NCI-H1092 treated with DMSO at 0.1 percent for 48 hours (cell line): Measurements from ENCODE around the gene UBXN4.
"Not testable (repeated sequence)": the region's sequence is repeated elsewhere in the genome, so short reads cannot be mapped to it uniquely, and the experiment has no call there.

Source experiments
- DNase-seq: peaks from one replicate; lab custom pipeline; 2025; lab: John Stamatoyannopoulos, UW

UBXN4 gene

DNA sequence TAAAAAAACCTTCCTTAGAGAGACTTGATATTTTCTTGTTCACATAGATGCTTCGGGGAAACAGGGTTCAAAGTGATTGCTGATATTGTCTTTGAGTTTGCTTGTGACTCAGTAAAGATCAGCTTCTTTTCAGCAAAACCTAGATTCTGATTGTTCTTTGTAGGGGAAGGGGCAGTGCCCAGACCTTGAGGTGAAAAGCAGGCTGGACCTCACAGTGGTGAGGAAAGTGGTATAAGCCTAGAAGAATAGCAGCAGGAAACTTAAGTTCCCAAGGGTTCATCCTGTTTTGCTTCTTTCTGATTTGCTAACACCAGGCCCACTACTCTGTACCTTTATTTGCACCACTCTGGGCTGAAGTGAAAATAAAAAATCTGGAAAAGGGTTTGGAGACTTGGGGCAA is 20.9 kb downstream of the UBXN4 start:
- no peak for DNase-seq

DNA sequence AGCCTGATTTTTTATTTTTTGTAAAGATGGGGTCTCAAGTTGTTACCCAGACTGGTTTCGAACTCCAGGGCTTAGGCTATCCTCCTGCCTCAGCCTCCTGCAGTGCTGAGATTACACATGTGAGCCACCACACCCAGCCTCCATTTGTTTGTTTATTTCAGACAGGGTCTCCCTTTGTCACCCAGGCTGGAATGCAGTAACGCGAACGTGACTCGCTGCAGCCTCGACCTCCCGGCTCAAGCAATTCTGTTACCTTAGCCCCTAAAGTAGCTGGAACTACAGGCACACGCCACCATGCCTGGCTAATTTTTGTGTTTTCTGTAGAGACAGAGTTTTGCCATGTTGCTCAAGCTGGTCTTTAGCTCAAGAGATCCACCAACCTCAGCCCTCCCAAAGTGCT is 27.2 kb downstream of the UBXN4 start:
- no peak for DNase-seq

DNA sequence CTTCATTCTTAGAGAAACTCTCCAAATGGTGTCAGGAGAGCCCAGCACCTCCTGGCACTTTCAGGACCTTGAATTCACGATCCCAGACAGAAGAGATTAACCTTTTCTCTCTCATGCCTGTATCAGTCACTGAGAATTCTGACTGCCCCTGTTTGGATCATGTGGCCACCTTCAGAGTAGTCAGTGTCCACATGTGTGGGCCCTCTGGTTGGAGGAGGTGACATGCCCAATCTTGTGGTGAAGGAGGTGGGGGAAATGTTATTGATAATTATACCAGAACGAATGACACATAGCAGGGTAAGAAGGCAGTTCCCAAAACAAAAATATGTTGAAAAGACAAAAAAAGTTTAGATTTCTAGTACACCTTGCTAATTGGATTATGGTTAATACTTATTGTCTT is 31.7 kb downstream of the UBXN4 start:
- no peak for DNase-seq

DNA sequence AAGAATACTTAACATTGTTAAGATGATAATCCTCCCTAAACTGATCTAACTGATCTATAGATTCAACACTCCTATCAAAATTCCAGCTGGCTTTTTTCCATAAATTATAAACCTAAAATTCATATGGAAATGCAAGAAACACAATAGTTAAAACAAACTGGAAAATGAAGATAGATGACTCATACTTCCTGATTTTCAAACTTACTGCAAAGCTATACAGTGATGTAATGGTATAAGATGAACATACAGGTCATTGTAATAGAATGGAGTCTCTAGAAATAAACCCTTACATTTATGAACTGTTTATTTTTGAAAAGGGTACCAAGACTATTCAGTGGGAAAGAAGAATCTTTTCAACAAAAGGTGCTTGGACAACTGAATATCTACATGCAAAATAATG is 32.3 kb downstream of the UBXN4 start:
- no peak for DNase-seq

DNA sequence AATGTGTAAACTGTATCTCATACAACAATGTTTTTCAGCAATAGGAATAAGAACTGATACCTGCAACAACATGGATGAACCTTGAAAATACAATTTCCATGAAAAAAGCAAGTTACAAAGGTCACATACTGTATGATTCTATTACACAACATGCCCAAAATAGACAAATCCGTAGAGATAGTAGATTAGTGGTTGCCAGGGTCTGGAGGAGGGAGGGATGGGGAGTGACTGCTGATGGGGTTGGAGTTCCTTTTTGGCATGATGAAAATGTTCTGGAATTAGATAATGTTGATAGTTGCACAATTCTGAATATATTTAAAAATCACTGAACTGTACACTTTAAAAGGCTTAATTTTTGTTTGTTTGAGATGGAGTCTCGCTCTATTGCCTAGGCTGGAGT is 33.8 kb downstream of the UBXN4 start:
- DNase-seq, result no peak

DNA sequence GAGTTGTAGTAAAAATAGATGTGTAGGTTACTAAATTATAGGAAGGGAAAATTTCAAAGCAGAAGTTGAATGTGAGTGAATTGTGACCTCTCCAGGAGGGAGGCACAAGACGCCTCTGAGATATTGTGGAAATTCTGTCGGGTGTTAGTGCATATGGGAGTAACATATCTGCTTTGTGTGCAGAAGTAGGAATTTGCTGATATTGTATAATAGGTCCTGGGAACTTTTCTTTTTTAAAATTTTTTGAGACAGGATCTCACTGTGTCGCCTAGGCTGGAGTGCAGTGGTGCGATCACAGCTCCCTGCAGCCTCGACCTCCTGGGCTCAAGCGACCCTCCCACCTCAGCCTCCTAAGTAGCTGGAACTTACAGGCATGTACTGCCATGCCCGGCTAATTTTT is 34.7 kb downstream of the UBXN4 start:
- no peak for DNase-seq

DNA sequence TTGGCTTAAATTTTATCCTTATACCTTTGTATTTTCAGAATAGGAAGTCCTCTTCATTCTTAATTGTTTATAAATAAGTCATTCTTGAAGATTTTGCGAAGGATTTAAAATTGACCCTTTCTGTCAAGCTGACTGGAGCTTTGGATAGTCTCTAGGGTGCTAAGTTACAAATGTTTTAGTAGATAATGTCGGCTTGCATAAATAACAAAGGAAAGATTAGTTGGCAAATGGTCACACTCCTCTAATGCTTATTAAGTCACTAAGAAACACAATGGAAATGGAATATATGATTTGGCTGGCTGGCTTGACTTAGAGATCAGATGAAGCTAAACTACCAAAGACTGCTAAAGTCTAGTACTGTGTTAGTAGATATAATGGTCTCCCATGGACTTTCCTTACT is 40.6 kb downstream of the UBXN4 start:
- no peak for DNase-seq

DNA sequence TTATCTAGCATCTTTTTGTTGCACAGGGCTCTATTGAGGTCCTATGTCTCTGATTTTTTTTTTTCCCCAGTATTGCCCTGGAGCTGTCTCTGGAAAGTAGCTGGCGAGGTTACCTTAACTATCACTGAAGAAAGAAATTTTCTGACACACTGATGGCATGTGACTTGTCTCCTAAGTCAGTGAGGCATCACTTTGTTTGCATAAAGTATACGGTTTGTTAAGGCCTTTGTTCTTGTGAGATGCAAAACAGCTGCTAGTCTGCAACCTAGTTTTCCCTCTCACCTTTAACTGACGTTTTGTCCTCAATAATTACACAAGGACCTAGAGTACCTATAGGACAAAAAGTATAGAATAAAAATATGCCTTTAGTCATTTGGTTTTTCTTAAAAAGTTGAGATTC is 41.8 kb downstream of the UBXN4 start:
- DNase-seq, result no peak

DNA sequence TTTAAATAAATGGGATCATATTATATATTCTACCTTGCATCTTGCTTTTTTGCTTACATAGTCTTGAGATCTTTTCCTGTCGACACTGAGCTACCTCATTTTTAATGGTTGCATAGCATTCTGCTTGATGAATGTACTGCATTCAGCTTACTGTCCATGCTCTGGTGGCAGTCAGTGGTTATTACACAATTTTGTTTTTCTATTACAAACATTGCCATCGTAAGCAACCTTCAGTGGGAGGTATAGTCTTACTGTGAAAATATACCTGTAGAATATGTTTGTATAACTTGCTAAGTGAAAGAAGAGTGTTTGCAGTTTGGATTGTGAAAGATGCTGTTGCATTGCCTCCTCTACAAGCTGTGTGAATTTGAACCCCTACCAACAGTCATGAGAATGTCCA is 43.4 kb downstream of the UBXN4 start:
- no peak for DNase-seq

DNA sequence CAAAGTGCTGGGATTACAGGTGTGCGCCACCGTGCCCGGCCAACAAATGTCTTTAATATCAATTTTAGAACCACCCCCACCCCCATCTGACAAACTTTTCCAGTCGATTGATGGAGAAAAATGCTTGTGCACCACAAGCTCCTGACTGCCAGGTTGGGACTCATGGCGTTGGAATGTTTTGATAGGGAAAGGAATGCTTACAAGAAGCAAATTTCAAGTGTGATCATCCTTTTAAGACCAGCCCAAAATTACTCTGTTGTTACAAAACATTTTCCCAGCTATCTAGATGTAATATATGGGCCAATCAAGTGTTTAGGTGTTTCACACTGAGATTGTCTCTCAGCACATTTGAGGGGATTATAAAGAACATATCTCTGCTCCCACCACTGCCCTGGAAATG is 45.2 kb downstream of the UBXN4 start:
- no peak for DNase-seq

DNA sequence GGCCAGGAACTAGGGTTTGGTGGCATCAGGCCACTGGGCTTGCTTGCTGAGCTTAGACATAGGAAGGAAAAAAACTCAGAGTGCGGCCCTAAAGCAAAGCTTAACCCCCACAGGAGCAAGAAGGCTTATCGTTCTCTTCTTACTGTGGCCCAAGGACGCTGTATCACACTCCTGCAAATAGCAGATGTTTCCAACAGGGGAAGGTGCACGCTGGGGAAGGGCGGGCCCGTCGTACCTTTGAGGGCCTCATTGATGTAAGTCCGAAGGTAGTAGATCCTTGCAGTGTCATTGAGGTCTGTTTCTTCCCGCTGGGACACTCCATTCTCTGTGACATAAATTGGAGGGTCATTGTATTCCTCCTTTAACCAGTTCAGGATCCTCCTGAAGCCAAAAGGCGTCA is 48.8 kb downstream of the UBXN4 start:
- no peak for DNase-seq

DNA sequence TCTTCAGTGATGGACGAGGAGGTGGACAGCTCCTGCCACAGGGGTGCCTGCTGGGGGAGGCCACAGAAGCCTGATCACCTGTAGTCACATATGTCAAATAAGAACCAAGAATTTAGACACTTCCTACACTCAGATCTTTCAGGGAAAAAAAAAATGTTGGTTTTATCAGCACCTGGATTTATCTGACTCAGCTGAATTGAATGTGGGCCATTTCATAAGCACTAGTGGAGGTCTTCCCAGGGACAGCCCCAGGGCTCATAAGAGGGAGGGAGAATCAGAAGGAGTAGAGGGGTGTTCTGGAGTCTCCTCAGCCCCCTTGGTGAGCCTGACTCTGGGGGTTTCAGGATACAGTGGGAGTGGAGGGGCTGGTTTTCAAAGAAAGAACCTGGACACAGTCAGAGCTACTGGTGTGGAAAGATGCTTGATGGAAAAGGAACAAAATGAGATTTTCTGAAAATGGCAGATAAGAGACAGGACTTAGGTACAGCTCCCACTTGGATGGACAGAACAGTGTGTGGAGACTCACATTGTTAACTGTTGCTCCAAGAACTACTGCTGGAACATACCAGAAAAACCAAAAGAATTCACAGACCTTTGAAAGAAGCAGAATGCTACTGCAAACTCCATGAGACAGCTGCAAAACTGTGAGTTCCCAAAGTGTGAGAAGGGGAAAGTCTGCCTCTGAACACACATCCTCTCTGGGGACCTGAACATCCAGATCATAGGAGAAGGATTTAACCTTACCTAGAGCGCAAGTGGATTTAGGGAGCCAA is 49.9 kb downstream of the UBXN4 start:
- DNase-seq, result no peak

DNA sequence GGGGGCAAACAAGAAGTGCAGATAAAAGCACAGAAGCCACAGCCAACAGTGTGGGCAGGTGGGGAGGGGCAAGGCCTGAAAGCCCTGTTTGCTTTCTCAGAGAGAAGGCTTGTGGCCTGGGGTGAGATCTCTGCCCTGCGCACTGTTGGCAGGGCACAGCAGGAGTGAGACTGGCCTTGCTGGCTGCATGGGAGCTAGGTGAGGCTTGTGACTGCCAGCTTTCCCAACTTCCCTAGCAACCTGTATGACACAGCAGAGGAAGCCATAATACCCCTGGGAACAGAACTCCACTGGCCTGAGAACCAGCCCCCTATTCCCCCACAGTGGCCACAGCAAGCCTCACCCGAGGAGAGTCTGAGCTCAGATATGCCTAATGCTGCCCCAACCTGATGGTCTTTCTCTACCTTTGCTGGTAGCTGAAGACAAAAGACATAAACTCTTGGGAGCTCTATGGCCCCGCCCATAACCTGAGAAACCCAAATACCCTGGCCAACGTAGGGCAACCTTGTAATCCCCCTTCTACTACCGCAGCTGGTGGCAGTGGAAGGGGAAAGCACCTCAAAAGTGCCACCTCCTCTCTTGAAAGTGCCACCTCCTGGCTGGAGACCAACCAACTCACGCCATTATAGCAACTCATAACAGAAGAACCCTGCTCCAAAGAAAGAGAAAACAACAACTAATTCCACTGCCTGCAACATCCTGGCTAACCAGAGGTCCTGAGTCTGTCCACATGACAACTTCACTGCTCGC is 50.9 kb downstream of the UBXN4 start:
- no peak for DNase-seq

DNA sequence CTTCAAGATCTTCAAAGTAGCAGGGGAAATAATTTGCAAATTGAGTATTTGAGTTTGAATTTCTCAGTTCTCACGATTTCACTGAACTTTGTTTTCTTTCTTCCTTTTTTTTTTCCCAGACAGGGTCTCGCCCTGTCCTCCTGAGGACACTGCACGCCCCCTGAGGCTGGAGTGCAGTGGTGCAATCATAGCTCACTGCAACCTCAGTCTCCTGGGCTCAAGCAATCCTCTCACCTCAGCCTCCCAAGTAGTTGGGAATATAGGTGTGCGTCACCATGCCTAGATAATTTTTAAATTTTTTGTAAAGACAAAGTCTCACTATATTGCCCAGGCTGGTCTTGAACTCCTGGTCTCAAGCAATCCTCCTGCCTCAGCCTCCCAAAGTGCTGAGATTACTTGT is 54.0 kb downstream of the UBXN4 start:
- DNase-seq, result not testable (repeated sequence)

DNA sequence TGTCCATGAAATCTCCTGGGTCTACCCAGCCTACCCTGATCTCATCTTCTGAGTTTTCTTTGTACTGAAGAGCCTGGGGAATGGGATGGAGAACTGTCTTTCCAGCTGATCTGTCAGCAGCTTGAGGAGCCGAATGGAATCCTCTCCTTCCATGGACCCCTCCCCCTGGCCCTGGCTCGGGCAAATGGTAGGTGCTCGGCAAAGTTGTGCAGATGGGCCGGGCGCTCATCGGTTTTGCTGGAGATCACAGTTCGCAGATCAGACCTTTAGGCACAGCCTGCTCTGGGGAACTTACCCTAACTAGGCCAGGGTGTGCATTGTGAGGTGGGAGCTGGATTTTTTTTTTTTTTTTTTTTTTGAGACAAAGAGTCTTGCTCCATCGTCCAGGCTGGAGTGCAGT is 55.0 kb downstream of the UBXN4 start:
- no peak for DNase-seq

DNA sequence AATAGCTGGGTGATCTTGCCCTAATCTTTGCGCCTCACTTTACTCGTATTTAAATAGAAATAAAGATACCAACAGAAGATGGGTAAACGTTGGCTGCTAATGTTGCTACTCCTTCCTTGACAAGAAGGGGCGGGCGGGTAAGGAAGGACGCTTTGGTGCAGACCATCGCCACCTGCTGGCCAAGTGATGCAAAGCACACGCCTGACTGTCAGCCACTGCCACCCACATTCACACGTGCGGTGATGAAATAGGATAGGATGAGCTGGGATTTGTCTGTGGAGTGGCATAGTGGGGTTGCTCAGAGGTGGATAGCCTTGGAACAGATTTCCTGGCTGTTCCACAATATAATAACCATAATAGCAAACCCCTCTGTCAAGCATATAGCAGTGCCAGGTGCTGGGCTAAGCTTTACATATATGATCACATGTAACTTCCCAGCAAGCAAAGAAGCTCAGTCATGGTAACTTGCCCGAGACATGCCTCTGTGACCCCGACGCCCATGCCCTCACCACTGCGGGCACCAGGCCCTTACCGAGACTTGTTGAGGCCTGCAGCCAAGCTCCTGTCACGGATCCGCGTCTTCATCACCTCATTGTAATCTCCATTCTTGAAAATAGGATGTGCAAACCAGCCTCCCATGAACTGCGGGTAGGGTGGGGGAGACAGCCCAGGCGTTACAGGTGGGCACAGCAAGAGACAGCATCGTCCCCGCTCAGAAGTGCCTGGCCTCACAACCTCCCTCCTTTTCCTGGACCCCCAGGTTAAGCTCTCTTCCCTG is 56.0 kb downstream of the UBXN4 start:
- DNase-seq, result peak; percentile 42

DNA sequence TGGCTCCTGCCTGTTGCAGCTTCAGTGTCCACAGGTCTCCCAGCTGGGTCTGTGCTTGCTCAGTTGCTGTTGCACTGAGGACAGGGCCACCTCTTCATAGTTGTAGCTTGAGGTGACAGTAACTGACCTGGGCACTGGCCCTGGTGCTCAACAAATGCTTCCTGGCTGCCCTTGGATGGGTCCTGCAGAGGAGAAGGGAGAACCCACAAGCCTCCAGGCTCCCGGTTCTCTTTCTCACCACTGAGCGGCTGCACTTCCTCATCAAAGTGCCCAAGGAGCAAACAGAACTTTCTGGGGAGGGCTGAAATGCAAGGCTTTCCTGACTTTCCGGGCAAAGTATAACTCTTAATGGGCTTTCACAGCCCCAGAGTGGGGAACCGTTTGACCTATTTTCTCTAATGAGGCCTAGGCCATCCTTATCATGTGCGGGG is 56.6 kb downstream of the UBXN4 start:
- DNase-seq, result no peak

DNA sequence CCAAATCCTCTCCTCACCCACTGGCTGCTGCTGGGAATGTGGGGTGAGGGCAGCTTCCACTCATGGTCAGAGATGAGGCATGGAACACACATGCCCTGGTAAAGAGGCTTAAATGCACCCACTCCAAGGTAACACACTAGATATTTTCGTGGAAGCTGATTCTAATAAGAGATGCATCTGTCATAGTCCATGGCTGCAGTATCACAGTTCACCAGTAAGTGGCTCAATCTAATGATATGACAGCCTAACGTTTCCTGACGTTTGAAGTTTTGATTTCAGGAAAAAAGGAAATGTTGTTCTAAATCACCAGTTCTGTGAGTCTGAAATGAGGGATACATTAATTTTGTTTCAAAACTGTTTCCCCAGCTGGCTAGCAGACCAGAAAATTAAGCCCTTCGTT is 57.1 kb downstream of the UBXN4 start:
- no peak for DNase-seq

DNA sequence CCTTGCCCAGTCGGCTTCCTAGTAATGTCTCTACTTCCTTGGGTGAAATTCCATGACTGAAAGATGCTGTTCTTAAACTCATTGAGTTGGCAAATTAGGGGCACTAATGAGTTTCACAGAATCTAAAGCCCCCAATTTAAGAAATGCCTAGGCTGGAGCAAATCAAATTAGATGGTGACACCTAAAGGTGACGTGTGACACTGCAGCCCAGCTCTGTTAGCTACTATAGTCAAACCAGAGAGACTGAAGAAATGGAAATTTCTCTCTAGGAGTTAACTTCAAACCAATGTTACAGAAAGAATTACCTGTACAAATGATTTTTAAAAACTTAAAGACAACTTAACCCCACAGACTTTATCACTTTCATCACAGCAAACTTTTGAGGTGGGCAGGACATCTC is 58.1 kb downstream of the UBXN4 start:
- no peak for DNase-seq

DNA sequence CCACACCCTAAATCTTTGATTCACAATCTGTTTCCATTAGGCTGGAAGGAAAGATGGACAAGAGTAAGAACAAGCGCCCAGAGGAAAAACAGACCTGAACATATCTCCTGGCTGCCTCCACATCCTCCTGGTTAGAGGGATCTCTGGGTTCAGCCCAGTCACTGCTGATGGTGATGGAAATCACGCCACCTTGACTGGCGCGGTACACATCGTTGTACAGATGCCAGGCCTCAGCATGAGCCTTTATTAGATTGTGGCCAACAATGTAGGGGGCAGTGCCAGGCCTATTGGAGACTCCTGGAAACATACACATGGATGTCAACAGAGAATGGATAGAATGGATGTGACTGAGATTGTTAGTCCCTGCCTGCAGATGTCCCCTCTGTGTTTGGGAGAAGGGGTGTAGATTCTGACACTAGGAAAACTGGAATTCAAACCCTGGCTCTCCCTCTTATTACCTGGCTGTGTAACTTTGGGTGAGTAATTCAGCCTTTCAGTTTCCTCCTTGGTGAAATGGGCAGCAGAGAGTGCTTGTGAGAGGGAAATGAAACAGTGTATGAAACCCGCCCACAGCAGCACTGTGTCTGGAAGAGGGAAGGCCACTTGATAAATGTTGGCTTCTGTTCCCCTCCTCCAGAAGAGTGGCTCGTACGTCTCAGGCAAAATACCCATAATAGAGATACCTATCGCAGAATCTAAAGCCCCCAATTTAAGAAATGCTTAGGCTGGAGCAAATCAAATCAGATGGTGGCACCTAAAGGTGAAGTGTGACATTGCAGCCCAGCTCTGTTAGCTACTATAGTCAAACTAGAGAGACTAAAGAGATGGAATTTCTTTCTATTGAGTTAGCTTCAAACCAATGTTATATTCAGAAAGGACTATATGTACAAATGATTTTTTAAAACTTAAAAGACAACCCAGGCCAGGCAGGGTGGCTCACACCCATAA is 59.1 kb downstream of the UBXN4 start:
- DNase-seq, result no peak

DNA sequence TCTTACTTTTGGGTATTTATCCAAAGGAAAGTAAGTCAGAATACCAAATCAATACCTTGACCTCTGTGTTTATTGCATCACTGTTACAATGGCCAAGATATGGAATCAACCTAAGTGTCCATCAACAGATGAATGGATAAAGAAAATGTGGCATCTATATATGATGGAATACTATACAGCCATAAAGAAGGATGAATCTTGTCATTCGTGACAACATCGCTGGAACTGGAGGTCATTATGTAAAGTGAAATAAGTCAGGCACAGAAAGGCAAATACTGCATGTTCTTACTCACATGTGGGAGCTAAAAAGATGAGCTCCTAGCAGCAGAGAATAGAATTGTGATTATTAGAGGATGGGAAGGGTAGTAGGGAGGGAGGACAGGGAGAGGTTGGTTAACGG is 60.7 kb downstream of the UBXN4 start:
- DNase-seq, result no peak

DNA sequence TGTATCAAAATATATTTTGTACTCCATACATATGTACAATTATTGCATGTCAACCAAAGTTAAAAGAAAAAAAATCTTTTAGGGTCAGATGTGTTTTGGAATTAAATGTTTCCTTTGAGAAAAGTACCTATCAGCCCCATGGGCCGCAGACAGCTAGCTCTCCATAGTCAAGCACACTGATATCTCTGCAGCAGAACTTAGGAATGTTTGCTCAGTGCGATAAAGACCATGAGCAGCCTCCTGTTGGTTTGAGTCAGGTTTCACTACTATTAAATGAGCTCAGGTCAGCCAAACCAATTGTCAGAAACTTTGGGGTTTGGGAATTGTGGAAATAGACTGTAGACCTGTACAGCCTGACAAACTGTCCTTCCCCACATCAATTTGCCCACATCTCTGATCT is 61.6 kb downstream of the UBXN4 start:
- no peak for DNase-seq
